Kidney glomerular epithelial cell (primary cell): ENCODE results near the gene PCDHA1.
"Not testable (repeated sequence)": the region's sequence is repeated elsewhere in the genome, so short reads cannot be mapped to it uniquely, and the experiment has no call there.

ENCODE experiments used
- DNase-seq: peaks from one replicate; lab custom pipeline; 2025; lab: John Stamatoyannopoulos, UW

PCDHA1 gene

DNA sequence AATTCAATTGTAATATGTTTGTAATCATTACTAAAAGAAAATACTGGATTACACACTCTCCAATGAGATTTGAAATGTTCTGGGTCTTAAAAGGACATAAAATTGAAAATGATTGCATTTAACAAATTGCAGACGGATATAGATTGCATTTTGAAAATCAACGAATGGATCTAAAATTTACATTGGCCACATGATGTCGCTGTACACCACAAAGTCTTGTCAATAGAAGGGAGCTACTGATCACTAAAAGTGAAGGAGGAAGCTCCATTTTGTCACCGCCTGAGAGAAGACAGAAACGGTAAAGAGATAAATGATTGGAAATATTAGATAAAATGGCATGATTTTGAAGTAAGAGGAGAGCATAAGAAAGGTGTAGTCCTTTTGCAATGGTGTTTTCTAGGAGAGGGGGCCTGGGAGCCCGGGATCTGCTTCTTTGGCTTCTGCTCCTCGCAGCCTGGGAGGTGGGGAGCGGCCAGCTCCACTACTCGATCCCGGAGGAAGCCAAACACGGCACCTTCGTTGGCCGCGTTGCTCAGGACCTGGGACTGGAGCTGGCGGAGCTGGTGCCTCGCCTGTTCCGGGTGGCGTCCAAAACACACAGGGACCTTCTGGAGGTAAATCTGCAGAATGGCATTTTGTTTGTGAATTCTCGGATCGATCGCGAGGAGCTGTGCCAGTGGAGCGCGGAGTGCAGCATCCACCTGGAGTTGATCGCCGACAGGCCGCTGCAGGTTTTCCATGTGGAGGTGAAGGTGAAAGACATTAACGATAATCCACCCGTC lies at the start of gene PCDHA1:
Gene PCDHA1, plus strand, starts transcription at position 236 of the 782 bp plus-strand sequence.
- DNase-seq: no peak

DNA sequence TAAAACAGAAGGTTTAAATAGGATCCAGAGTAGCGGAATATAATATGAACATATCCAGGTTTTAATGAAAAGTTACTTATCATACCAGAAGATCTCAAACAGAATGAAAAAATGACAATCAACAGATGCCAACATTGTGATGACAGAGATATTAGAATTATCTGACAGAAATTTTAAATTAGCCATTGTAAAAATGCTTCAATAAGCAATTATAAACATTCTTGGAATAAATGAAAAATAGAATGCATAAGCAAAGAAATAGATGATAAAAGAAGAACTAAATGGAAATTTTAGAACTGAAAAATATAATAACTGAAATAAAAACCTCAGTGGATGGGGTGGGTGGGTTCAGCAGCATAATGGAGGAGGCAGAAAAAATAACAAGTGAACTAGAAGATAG lies 48.5 kb upstream of the PCDHA1 start:
- DNase-seq: no peak

DNA sequence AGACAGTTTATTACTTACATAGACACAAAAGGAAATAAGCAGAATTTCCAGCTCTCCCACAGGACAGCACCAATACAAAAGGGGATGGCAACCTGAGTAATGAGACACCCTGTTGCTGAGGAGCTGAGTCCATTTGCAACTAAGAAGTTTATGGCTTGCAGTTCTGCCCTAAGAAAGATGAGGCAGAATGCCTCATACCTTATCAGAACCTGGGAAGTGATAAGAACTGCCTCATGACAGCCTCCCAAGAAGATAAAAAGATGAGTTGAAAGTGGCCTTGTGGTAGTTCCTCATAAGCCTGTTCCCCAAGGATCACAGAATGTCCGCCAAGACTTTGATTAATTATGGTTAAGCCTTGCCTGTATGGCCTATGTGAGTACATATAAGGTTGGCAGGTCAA lies 44.0 kb upstream of the PCDHA1 start:
- DNase-seq: no peak

DNA sequence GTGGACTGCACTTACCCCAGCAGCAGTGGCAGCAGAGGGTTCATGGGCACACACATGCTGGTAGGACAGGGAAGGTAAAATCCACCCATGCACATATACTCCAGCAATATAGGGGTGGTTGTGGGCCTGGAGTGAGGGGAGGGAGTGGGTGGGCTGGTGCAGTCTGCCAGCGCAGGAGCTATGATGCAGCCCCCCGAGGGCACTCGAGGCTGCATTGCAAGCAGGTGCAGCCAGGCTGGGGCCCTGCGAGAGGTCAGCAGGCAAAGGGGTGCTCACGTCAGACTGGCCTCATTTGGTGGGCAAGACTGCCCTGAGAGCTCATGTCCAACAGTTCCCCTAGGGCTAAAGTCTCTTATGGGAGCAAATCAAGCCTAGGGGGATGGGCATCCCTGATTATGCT lies 32.4 kb upstream of the PCDHA1 start:
- DNase-seq: no peak

DNA sequence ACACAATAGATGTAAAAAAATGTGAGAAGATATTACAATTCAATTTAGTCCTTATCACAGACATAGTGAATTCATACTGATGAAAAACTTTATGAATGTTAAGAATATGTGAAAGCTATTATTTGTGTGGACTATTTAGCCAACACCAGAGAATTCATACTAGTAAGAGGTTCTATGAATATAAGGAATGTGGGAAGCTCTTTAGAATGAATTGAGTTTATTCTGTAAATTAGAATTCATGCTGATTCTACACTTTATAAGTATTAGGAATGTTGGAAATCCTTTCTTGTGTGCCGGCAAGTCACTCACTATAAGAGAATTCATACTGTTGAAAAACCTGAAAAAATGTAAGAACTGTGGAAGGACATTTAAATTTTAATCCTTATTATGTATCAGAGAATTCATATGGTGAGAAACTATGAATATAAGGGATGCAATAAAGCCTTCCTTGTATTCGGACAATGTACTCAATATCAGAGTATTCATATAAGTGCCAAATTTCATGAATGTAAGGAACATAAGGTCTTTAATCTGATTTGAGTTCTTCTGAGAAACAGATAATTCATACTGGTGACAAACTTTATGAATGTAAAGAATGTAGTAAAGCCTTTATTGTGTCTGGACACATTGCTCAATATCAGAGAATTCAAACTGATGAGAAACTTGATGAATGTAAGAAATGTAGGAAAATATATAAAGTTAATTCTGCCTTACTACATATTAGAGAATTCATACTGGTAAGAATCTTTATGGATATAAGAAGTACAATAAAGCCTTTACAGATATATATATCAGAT lies 21.6 kb upstream of the PCDHA1 start:
- DNase-seq: no peak

DNA sequence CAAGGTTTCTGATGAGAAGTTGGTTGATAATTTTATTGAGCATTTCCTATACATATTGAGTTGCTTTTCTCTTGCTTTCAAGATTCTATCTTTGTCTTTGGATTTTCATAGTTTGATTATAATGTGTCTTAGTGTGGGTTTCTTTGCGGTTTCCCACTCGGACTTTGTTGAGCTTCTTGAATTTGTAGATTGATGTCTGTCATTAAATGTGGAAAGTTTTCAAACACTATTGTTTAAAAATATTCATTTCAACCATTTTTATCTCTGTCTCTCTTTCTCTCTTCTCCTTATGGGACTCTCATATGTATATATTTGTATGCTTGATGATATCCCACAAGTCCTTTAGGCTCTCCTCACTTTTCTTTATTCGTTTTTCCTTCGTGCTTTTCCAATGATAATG lies 18.5 kb upstream of the PCDHA1 start:
- no peak for DNase-seq

DNA sequence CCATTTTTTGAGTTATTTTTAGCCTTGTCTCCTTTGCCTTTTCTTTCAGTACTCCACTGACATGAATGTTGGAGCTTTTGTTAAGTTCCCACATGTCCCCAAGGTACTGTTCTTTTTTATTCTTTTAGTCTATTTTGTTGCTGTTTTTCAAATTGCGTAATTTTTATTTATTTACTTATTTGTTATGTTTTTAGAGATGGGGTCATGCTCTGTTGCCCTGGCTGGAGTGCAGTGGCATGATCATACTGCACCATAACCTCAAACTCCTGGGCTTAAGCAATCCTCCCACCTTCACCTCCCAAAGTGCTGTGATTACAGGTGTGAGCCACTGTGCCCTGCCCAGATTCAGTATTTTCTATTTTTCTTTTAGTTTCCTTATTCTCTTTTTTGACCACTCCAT lies 5.4 kb upstream of the PCDHA1 start:
- DNase-seq: no peak

DNA sequence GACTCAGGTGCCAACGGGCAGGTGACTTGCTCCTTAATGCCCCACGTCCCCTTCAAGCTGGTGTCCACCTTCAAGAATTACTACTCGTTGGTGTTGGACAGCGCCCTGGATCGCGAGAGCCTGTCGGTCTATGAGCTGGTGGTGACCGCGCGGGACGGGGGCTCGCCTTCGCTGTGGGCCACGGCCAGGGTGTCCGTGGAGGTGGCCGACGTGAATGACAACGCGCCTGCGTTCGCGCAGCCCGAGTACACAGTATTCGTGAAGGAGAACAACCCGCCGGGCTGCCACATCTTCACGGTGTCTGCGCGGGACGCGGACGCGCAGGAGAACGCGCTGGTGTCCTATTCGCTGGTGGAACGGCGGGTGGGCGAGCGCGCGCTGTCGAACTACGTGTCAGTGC lies 1.5 kb downstream of the PCDHA1 start:
- DNase-seq: not testable (repeated sequence)

DNA sequence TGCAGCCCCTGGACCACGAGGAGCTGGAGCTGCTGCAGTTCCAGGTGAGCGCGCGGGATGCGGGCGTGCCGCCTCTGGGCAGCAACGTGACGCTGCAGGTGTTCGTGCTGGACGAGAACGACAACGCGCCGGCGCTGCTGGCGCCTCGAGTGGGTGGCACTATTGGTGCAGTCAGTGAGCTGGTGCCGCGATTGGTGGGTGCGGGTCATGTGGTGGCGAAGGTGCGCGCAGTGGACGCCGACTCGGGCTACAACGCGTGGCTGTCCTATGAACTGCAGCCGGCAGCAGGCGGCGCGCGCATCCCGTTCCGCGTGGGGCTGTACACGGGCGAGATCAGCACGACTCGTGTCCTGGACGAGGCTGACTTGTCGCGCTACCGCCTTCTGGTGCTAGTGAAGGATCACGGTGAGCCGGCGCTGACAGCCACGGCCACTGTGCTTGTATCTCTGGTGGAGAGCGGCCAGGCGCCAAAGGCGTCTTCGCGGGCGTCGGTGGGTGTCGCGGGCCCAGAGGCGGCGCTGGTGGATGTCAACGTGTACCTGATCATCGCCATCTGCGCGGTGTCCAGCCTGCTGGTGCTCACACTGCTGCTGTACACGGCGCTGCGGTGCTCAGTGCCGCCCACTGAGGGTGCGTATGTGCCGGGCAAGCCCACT lies 2.0 kb downstream of the PCDHA1 start:
- not testable (repeated sequence) for DNase-seq

DNA sequence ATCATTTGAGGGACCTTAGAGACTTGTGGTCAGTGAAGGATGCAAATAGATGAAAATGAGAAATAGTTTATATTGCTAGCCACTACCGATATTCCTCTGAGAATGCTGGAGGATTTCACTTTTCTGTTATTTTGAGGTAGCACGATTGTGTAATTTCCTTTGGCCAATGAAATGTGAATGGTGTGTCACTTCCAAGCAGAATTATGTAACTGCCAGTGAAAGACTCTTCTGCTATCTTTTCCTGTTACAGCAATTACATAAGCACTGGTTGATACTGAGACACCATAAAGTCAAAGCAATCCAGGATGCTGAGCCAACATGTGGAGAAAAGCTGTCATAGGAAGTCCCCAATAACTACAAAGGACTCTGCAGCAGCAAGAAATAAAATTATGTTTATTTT lies 5.1 kb downstream of the PCDHA1 start:
- no peak for DNase-seq

DNA sequence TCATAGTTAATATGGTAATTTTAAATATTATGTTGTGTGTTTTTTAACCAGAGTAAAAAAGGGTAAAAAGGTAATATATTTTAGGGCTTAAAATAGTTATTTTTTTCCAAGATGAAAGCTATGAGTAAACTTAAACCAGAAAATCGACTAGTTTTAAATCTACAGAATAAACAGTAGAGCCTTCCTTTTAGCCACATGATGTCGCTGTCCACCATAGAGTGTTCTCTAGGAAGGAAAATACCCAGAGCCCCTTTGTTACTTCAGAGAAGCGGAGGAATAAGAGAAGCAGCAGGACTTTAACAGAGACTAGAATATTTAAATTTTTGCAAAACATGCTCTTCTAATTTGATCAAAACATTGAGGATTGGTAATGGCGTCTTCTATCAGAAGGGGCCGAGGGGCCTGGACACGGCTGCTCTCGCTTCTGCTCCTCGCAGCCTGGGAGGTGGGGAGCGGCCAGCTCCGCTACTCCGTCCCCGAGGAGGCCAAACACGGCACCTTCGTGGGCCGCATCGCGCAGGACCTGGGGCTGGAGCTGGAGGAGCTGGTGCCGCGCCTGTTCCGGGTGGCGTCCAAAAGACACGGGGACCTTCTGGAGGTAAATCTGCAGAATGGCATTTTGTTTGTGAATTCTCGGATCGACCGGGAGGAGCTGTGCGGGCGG lies 8.8 kb downstream of the PCDHA1 start, which contains the start of gene PCDHA2:
Gene PCDHA2, plus strand, starts transcription at position 258 of the 664 bp plus-strand sequence.
- no peak for DNase-seq

DNA sequence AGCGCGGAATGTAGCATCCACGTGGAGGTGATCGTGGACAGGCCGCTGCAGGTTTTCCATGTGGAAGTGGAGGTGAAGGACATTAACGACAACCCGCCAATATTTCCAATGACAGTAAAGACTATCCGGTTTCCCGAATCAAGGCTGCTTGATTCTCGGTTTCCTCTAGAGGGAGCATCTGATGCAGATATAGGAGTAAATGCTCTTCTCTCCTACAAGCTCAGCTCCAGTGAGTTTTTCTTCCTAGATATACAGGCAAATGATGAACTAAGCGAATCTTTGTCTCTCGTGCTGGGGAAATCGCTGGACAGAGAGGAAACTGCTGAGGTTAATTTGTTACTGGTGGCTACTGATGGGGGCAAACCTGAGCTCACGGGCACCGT lies 9.3 kb downstream of the PCDHA1 start:
- no peak for DNase-seq

DNA sequence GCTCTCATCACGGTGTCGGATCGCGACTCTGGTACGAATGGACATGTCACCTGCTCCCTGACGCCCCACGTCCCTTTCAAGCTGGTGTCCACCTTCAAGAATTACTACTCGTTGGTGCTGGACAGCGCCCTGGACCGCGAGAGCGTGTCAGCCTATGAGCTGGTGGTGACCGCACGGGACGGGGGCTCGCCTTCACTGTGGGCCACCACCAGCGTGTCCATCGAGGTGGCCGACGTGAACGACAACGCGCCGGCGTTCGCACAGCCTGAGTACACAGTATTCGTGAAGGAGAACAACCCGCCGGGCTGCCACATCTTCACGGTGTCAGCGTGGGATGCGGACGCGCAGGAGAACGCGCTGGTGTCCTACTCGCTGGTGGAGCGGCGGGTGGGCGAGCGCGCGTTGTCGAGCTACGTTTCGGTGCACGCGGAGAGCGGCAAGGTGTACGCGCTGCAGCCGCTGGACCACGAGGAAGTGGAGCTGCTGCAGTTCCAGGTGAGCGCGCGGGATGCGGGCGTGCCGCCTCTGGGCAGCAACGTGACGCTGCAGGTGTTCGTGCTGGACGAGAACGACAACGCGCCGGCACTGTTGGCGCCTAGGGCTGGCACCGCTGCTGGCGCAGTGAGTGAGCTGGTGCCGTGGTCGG lies 10.3 kb downstream of the PCDHA1 start:
- not testable (repeated sequence) for DNase-seq

DNA sequence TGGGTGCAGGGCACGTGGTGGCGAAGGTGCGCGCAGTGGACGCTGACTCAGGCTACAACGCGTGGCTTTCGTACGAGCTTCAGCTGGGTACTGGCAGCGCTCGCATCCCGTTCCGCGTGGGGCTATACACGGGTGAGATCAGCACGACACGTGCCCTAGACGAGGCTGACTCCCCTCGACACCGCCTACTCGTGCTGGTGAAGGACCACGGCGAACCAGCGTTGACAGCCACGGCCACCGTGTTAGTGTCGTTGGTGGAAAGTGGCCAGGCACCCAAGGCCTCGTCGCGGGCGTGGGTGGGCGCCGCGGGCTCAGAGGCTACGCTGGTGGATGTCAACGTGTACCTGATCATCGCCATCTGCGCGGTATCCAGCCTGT lies 10.8 kb downstream of the PCDHA1 start:
- no peak for DNase-seq

DNA sequence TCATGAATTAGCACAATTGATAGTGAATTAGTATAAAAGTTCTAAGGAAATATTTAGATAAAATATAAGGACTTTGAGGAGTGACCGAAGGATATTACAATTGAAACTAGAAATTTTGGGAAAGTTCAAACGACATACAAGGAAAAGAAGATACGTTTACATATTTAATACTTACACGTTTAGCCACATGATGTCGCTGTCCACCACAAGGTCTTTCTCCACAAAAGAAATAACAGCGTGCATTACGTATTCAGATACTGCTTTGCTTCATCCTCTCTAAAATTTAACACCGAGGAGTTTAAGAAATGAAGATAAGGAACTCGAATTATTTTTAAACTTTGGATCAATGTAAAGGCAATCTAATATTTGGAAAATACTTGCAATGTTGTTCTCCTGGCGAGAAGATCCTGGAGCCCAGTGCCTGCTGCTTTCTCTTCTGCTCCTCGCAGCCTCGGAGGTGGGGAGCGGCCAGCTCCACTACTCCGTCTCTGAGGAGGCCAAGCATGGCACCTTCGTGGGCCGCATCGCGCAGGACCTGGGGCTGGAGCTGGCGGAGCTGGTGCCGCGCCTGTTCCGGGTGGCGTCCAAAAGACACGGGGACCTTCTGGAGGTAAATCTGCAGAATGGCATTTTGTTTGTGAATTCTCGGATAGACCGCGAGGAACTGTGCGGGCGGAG lies 15.0 kb downstream of the PCDHA1 start, which contains the start of gene PCDHA3:
Gene PCDHA3, plus strand, starts transcription at position 242 of the 678 bp plus-strand sequence.
- no peak for DNase-seq

DNA sequence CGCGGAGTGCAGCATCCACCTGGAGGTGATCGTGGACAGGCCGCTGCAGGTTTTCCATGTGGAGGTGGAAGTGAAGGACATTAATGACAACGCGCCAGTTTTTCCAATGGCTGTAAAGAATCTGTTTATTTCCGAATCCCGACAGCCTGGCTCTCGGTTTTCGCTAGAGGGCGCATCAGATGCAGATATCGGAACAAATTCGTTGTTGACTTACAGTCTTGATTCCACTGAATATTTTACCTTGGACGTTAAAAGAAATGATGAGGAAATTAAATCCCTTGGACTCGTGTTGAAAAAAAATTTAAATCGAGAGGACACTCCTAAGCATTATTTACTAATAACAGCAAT lies 15.5 kb downstream of the PCDHA1 start:
- no peak for DNase-seq

DNA sequence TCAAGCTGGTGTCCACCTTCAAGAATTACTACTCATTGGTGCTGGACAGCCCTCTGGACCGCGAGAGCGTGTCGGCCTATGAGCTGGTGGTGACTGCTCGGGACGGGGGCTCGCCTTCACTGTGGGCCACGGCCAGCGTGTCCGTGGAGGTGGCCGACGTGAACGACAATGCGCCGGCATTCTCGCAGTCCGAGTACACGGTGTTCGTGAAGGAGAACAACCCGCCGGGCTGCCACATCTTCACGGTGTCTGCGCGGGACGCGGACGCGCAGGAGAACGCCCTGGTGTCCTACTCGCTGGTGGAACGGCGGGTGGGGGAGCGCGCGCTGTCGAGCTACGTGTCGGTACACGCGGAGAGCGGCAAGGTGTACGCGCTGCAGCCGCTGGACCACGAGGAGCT lies 16.4 kb downstream of the PCDHA1 start:
- not testable (repeated sequence) for DNase-seq

DNA sequence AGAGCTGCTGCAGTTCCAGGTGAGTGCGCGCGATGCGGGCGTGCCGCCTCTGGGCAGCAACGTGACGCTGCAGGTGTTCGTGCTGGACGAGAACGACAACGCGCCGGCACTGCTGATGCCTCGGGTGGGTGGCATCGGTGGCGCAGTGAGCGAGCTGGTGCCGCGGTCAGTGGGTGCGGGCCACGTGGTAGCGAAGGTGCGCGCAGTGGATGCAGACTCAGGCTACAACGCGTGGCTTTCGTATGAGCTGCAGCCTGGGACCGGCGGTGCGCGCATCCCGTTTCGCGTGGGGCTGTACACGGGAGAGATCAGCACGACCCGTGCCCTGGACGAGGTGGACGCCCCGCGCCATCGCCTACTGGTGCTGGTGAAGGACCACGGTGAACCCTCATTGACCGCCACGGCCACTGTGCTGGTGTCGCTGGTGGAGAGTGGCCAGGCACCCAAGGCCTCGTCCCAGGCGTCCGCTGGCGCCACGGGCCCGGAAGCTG lies 16.9 kb downstream of the PCDHA1 start:
- DNase-seq: no peak

DNA sequence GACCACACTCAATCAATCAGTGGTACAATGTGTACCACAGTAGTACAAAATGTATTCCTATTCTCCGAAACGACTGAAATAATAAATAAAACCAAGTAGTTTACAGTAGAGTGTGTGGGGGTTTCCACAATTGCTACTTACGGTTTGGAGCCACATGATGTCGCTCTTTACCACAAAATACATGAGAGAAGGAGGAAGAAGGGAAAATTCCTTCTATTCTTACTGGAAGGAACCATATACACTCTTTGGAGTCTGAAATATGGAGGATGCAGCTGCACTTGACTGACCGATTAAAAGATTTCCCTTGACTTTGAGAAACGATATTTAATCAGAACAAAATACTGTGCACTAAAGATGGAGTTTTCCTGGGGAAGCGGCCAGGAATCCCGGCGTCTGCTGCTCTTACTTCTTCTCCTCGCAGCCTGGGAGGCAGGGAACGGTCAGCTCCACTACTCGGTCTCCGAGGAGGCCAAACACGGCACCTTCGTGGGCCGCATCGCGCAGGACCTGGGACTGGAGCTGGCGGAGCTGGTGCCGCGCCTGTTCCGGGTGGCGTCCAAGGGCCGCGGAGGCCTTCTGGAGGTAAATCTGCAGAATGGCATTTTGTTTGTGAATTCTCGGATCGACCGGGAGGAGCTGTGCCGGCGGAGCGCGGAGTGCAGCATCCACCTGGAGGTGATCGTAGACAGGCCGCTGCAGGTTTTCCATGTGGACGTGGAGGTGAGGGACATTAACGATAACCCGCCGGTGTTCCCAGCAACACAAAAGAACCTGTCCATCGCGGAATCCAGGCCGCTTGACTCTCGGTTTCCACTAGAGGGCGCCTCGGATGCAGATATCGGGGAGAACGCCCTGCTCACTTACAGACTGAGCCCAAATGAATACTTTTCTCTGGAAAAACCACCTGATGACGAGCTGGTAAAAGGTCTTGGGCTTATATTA lies 21.2 kb downstream of the PCDHA1 start, which contains the start of gene PCDHA4:
Gene PCDHA4, plus strand, starts transcription at position 235 of the 942 bp plus-strand sequence.
- no peak for DNase-seq
